ENCODE results near the gene DYDC2.

GRCh38 chr10:80409121-80409520 lies 52.5 kb downstream of the DYDC2 start:
- TF ChIP-seq CTCF (IDR thresholded peaks at IDR 0.05; ENCODE audit: insufficient read depth, low read length) (no peak), POLR2AphosphoS5 (IDR thresholded peaks at IDR 0.05; ENCODE audit: low read depth) (no peak), GABPA (IDR thresholded peaks at IDR 0.05; ENCODE audit: low read depth) (no peak)

All from HL-60 (cell line).